HepG2 (cell line): ENCODE data around the gene FOXK2. TPM values are rescaled to one million over a fixed set of nuclear protein-coding genes. Genes with fewer than 3 reads are reported as not detected.

Source experiments
- ARID2 ChIP-seq: sonication (generic); formaldehyde crosslinking; IDR thresholded peaks from 2 replicates; pipeline ENCODE4 v1.8.1; 2022; ENCODE audit warnings: mild to moderate bottlenecking, missing genetic modification reagents, borderline replicate concordance
- GRHL1 ChIP-seq: sonication (generic); formaldehyde crosslinking; conservative IDR thresholded peaks from 2 replicates; pipeline ENCODE4 v1.8.0; 2022; ENCODE audit warnings: missing genetic modification reagents
- HNRNPLL ChIP-seq: fragments of 200-400 bp; formaldehyde crosslinking; IDR thresholded peaks from 2 replicates; pipeline ENCODE4 v1.6.1; 2017; ENCODE audit warnings: mild to moderate bottlenecking, low read depth, low read length; ENCODE audit not compliant: poor library complexity, severe bottlenecking
- IRF1 ChIP-seq: sonication (generic); formaldehyde crosslinking; IDR thresholded peaks from 2 replicates; pipeline ENCODE4 v1.4.0; 2020; ENCODE audit warnings: low read depth, mild to moderate bottlenecking, missing genetic modification reagents
- PHF21A ChIP-seq: sonication (generic); formaldehyde crosslinking; IDR thresholded peaks from 2 replicates; pipeline ENCODE4 v1.5.0; 2020; ENCODE audit warnings: mild to moderate bottlenecking, missing genetic modification reagents
- RELA ChIP-seq: sonication (generic); formaldehyde crosslinking; IDR thresholded peaks from 2 replicates; pipeline ENCODE4 v1.4.0; 2020; ENCODE audit warnings: missing genetic modification reagents
- XRCC5 ChIP-seq: fragments of 200-400 bp; formaldehyde crosslinking; optimal IDR thresholded peaks from 2 replicates; pipeline ENCODE3; 2017; ENCODE audit warnings: mild to moderate bottlenecking, low read length
- ZBTB4 ChIP-seq: sonication (generic); formaldehyde crosslinking; IDR thresholded peaks from 2 replicates; pipeline ENCODE4 v1.4.0; 2020; ENCODE audit warnings: missing genetic modification reagents, mild to moderate bottlenecking, borderline replicate concordance
- ZNF280D ChIP-seq: sonication (generic); formaldehyde crosslinking; IDR thresholded peaks from 2 replicates; pipeline ENCODE4 v1.5.1; 2020; ENCODE audit warnings: mild to moderate bottlenecking, missing genetic modification reagents
- ZNF512B ChIP-seq: sonication (generic); formaldehyde crosslinking; IDR thresholded peaks from 2 replicates; pipeline ENCODE4 v1.5.1; 2020; ENCODE audit warnings: missing genetic modification reagents, mild to moderate bottlenecking, borderline replicate concordance
- ZNF644 ChIP-seq: IDR thresholded peaks from 2 replicates; pipeline ENCODE4 v1.6.1; 2016; ENCODE audit warnings: low read depth
- ZNF768 ChIP-seq: sonication (generic); formaldehyde crosslinking; IDR thresholded peaks from 2 replicates; pipeline ENCODE4 v1.4.0; 2020; ENCODE audit warnings: missing genetic modification reagents
- ZNF879 ChIP-seq: sonication (generic); formaldehyde crosslinking; IDR thresholded peaks from 2 replicates; pipeline ENCODE4 v1.8.1; 2023; ENCODE audit warnings: missing genetic modification reagents
- ZSCAN9 ChIP-seq: IDR thresholded peaks from 2 replicates; pipeline ENCODE4 v1.6.1; 2016; ENCODE audit warnings: borderline replicate concordance
- polyA plus RNA-seq, 8 experiments: library from polyadenylated mRNA; depleted of rRNA in 3 of 8; stranded (reverse) in 7 of 8; unstranded in 1 of 8; fragments of >200 nt; fragmentation: Illumina TruSeq in 4 of 8; extraction: Trizol in 4 of 8; gene quantifications; 2 replicates each; pipeline versions ENCODE4 v1.2.1 to v1.2.3, GENCODE V29; 2011 to 2016; ENCODE audit warnings: low read depth in 4 of 8, missing spikeins in 1 of 8, mixed read lengths in 1 of 8; ENCODE audit not compliant: insufficient read depth in 1 of 8
- total RNA-seq, 5 experiments: library from RNA; depleted of rRNA; stranded (reverse); fragments of >200 nt; fragmentation: Illumina TruSeq; extraction: Trizol; gene quantifications; 2 replicates each; pipeline ENCODE4 v1.2.3, GENCODE V29; 2016; ENCODE audit warnings: low read depth in 1 of 5

The FOXK2 gene
- total and polyA plus RNA-seq, 2 of the 13 experiments (the other 11 are each of a cell fraction or from before 2014, with no cell fraction given), result 67.1 to 67.2 TPM

GRCh38 chr17:82517230-82517865 lies 2.2 kb upstream of the FOXK2 start (continued):
- TF ChIP-seq GRHL1 (CRISPR knock-in tag), result no peak
- no peak for TF ChIP-seq ZBTB4
- TF ChIP-seq PHF21A (CRISPR knock-in tag), result peak; percentile 71
- peak; percentile 78; the same call in 1 of the 2 replicates for TF ChIP-seq ARID2
- TF ChIP-seq XRCC5, result no peak
- TF ChIP-seq ZSCAN9, result peak; percentile 36; the same call in 1 of the 2 replicates
- TF ChIP-seq IRF1 (CRISPR knock-in tag), result no peak
- no peak for TF ChIP-seq ZNF879
- no peak for TF ChIP-seq RELA (CRISPR knock-in tag)
- no peak for TF ChIP-seq HNRNPLL
- TF ChIP-seq ZNF644 (CRISPR knock-in tag), result peak; percentile 73
- no peak for TF ChIP-seq ZNF512B (CRISPR knock-in tag)
- peak; percentile 77; the same call in 1 of the 2 replicates for TF ChIP-seq ZNF280D (CRISPR knock-in tag)
- TF ChIP-seq ZNF768, result no peak
